T-cell (primary cell): ENCODE results near the gene PPP1R3D. TPM values are rescaled to one million over a fixed set of nuclear protein-coding genes. Genes with fewer than 3 reads are reported as not detected.

Source experiments
- ATAC-seq, 4 experiments: fragments of 200-7000 bp in 3 of 4; fragments of 150-1000 bp in 1 of 4; cut with Tn5 transposase; replicated peaks in 1 of 4; 1 replicate in 3 of 4; 2 replicates in 1 of 4; pipeline ENCODE4 v1.10.0; 2021; ENCODE audit warnings: moderate library complexity in 3 of 4, mild to moderate bottlenecking in 2 of 4, moderate number of reproducible peaks in 1 of 4
- CTCF ChIA-PET, 2 donors: fragments of 300-600 bp; sonication (Branson Sonifier 250); formaldehyde crosslinking; loops; one replicate each; lab custom pipeline; 2022; ENCODE audit warnings: antibody characterized with exemption in 2 of 2; lab: Charles Lee
- POLR2A ChIA-PET, 2 donors: fragments of 300-600 bp; sonication (Branson Sonifier 250); formaldehyde crosslinking; loops; one replicate each; lab custom pipeline; 2022; ENCODE audit warnings: antibody characterized with exemption in 2 of 2; lab: Charles Lee
- DNase-seq, 35 experiments: peaks; one replicate each; pipeline versions ENCODE4 v3.0.0 to v3.0.0-alpha.2; 2013 to 2023
- H3K27ac ChIP-seq: one replicate; pipeline ENCODE4 v1.5.1; 2013; ENCODE audit warnings: low read length
- H3K27me3 ChIP-seq, 2 experiments: replicated peaks in 1 of 2; 1 replicate in 1 of 2; 2 replicates in 1 of 2; pipeline versions ENCODE4 v1.6.1 to v1.7.0; 2013; ENCODE audit warnings: low read length in 1 of 2, mixed read lengths in 1 of 2; ENCODE audit not compliant: control insufficient read depth in 2 of 2, insufficient read depth in 2 of 2; ENCODE audit errors: extremely low read depth in 1 of 2
- H3K36me3 ChIP-seq, 2 donors: 1 replicate in 1 of 2; 2 replicates in 1 of 2; pipeline versions ENCODE4 v1.6.1 to v1.7.0; 2013; ENCODE audit warnings: low read length in 1 of 2; ENCODE audit not compliant: control insufficient read depth in 2 of 2, insufficient read depth in 1 of 2; ENCODE audit errors: extremely low read depth in 1 of 2
- H3K4me1 ChIP-seq, 2 experiments: 1 replicate in 1 of 2; 2 replicates in 1 of 2; pipeline versions ENCODE4 v1.6.1 to v1.7.0; 2013; ENCODE audit warnings: low read length in 2 of 2, mixed read lengths in 1 of 2; ENCODE audit not compliant: insufficient read depth in 2 of 2, control insufficient read depth in 1 of 2; ENCODE audit errors: extremely low read depth in 1 of 2
- H3K4me3 ChIP-seq, 2 donors: 1 replicate in 1 of 2; 2 replicates in 1 of 2; pipeline versions ENCODE4 v1.5.1 to v1.7.0; 2013; ENCODE audit warnings: mild to moderate bottlenecking in 2 of 2, low read length in 1 of 2, moderate library complexity in 1 of 2; ENCODE audit not compliant: control insufficient read depth in 1 of 2; ENCODE audit errors: extremely low read depth in 1 of 2
- H3K9me3 ChIP-seq: 2 replicates; pipeline ENCODE4 v1.7.0; 2013
- H3K27ac Mint-ChIP-seq, 2 donors: one replicate each; pipeline ENCODE4 v1.8.0; 2020 to 2021; ENCODE audit warnings: mild to moderate bottlenecking in 2 of 2, mixed read lengths in 2 of 2
- H3K27me3 Mint-ChIP-seq, 2 donors: one replicate each; pipeline ENCODE4 v1.8.0; 2021 to 2022; ENCODE audit warnings: mixed read lengths in 2 of 2
- H3K36me3 Mint-ChIP-seq: one replicate; pipeline ENCODE4 v1.8.0; 2021; ENCODE audit warnings: mixed read lengths
- H3K4me1 Mint-ChIP-seq, 3 donors: one replicate each; pipeline ENCODE4 v1.8.0; 2020 to 2022; ENCODE audit warnings: mixed read lengths in 3 of 3, mild to moderate bottlenecking in 1 of 3
- H3K4me3 Mint-ChIP-seq, 3 donors: one replicate each; pipeline ENCODE4 v1.8.0; 2020 to 2022; ENCODE audit warnings: mild to moderate bottlenecking in 3 of 3, mixed read lengths in 3 of 3, moderate library complexity in 3 of 3
- H3K9me3 Mint-ChIP-seq, 3 donors: one replicate each; pipeline ENCODE4 v1.8.0; 2020 to 2022; ENCODE audit warnings: mixed read lengths in 3 of 3
- WGBS: methylation state at CpG from one replicate; pipeline ENCODE4 v1.1.5; 2013; ENCODE audit warnings: missing lambda C conversion rate; ENCODE audit not compliant: insufficient coverage; 5-methylcytosine and 5-hydroxymethylcytosine counted together
- total RNA-seq, 35 experiments: library from RNA in 6 of 35; stranded (reverse) in 6 of 35; fragments of 120-200 nt in 1 of 35; gene quantifications; one replicate each; pipeline versions ENCODE4 v1.2.1 to v1.2.4 and lab custom pipeline; 2013 to 2026

Gene PPP1R3D
- total RNA-seq, 5 donors from 2014 or later (not counting 1 experiment from before 2014, with no cell fraction given) = 3.6 to 10.9 (median 9.7) TPM

- POLR2A ChIA-PET = no interaction called here
- Histone ChIP-seq H3K4me3 (no peak overlapping the region), H3K36me3 (no peaks in the 10 kb centered on the region), H3K4me1 (no peaks in the 10 kb centered on the region), H3K27ac (no peak overlapping the region), H3K9me3 (no peaks in the 10 kb centered on the region), H3K27me3 (no peaks in the 10 kb centered on the region)
- no peak for ATAC-seq
- Mint-ChIP-seq H3K9me3 (no peaks in the 10 kb centered on the region), H3K4me3 (no peak overlapping the region), H3K27ac (no peak overlapping the region), H3K4me1 (no peaks in the 10 kb centered on the region), H3K36me3 (no peaks in the 10 kb centered on the region), H3K27me3 (peaks cover 3 to 13% of the 10 kb centered on the region in 2 donors)
- DNase-seq = no peak
- CTCF ChIA-PET = interaction anchor here in 1 of 2 donors (0.9 kb wide), 1 partner anchor 13 kb away, joined by 3 read pairs; no protein-coding TSS in a partner anchor
Measured at GRCh38 chr20:59920944-59921343, 19.2 kb downstream of the PPP1R3D start.

- Mint-ChIP-seq H3K36me3 (peaks cover 6% of the 10 kb centered on the region), H3K4me1 (no peaks in the 10 kb centered on the region), H3K27ac (no peak overlapping the region), H3K9me3 (no peaks in the 10 kb centered on the region), H3K4me3 (no peak overlapping the region), H3K27me3 (no peaks in the 10 kb centered on the region)
- ChIA-PET CTCF (no interaction called here), POLR2A (no interaction called here)
- Histone ChIP-seq H3K4me1 (no peaks in the 10 kb centered on the region), H3K36me3 (no peaks in the 10 kb centered on the region), H3K4me3 (no peak overlapping the region), H3K9me3 (no peaks in the 10 kb centered on the region), H3K27ac (no peak overlapping the region), H3K27me3 (peaks cover 0 to 2% of the 10 kb centered on the region in 2 experiments)
- WGBS = 50% methylated on average over 1 of the region's 4 CpGs
- ATAC-seq = no peak
- DNase-seq = no peak
Measured at GRCh38 chr20:59912609-59913008, 27.5 kb downstream of the PPP1R3D start.

GRCh38 chr20:59911041-59911440 is 29.1 kb downstream of the PPP1R3D start:
- ATAC-seq = no peak
- POLR2A ChIA-PET = no interaction called here
- CTCF ChIA-PET = interaction anchor here in 1 of 2 donors (1.3 kb wide), 1 partner anchor 24 kb away, joined by 3 read pairs; no protein-coding TSS in a partner anchor
- peaks cover 0 to 2% of the 10 kb centered on the region in 2 experiments for H3K27me3 ChIP-seq
- no peak overlapping the region for H3K4me3 ChIP-seq
- no peaks in the 10 kb centered on the region for H3K27me3 Mint-ChIP-seq
- DNase-seq = no peak
- H3K4me3 Mint-ChIP-seq = no peak overlapping the region
- no CpG with 5 or more reads among the region's 2 CpGs for WGBS
- peaks cover 6% of the 10 kb centered on the region for H3K36me3 Mint-ChIP-seq
- no peaks in the 10 kb centered on the region for H3K9me3 ChIP-seq
- no peak overlapping the region for H3K27ac ChIP-seq
- H3K9me3 Mint-ChIP-seq = no peaks in the 10 kb centered on the region
- H3K27ac Mint-ChIP-seq = no peak overlapping the region
- H3K4me1 Mint-ChIP-seq = no peaks in the 10 kb centered on the region
- no peaks in the 10 kb centered on the region for H3K4me1 ChIP-seq
- no peaks in the 10 kb centered on the region for H3K36me3 ChIP-seq

DNA sequence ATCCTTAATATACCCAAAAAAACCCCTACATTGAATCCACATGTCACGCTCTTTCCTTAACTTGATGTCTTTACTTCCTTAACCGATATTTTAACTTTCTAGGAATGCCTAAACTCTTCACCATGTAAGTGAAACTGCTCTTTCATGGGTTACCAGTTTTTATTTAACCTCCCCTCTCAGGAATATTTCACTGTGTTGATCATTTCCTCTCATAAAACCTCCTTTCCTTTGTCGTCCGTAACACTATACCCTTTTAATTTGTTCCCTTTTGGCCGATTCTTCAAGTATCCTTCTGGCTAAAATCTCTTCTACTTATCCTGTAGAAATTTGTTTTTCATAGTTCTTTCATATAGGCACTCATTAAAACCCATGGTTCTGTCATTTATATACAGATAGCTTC is 31.2 kb downstream of the PPP1R3D start:
- no peaks in the 10 kb centered on the region for H3K4me1 ChIP-seq
- H3K27me3 ChIP-seq = no peaks in the 10 kb centered on the region
- H3K4me3 ChIP-seq = no peak overlapping the region
- 89% methylated on average over 5 of the region's 5 CpGs for WGBS
- Mint-ChIP-seq H3K9me3 (no peaks in the 10 kb centered on the region), H3K4me3 (no peak overlapping the region), H3K4me1 (no peaks in the 10 kb centered on the region), H3K27me3 (no peaks in the 10 kb centered on the region), H3K36me3 (peaks cover 6% of the 10 kb centered on the region), H3K27ac (no peak overlapping the region)
- H3K36me3 ChIP-seq = no peaks in the 10 kb centered on the region
- DNase-seq (no peak), ATAC-seq (no peak)
- H3K27ac ChIP-seq = no peak overlapping the region
- POLR2A ChIA-PET = no interaction called here
- CTCF ChIA-PET = no interaction called here
- no peaks in the 10 kb centered on the region for H3K9me3 ChIP-seq

GRCh38 chr20:59903621-59904020 is 36.5 kb downstream of the PPP1R3D start:
- no peaks in the 10 kb centered on the region for H3K9me3 Mint-ChIP-seq
- ATAC-seq (no peak), DNase-seq (no peak)
- H3K4me3 Mint-ChIP-seq = no peak overlapping the region
- no CpG with 5 or more reads among the region's 1 CpG for WGBS
- peaks cover 5% of the 10 kb centered on the region for H3K36me3 Mint-ChIP-seq
- no peaks in the 10 kb centered on the region for H3K9me3 ChIP-seq
- H3K36me3 ChIP-seq = no peaks in the 10 kb centered on the region
- no peaks in the 10 kb centered on the region for H3K4me1 Mint-ChIP-seq
- ChIA-PET POLR2A (no interaction called here), CTCF (no interaction called here)
- no peak overlapping the region for H3K27ac Mint-ChIP-seq
- H3K27ac ChIP-seq = no peak overlapping the region
- H3K4me3 ChIP-seq = no peak overlapping the region
- H3K27me3 ChIP-seq = no peaks in the 10 kb centered on the region
- no peaks in the 10 kb centered on the region for H3K4me1 ChIP-seq
- peaks cover 0 to 6% of the 10 kb centered on the region in 2 donors for H3K27me3 Mint-ChIP-seq

DNA sequence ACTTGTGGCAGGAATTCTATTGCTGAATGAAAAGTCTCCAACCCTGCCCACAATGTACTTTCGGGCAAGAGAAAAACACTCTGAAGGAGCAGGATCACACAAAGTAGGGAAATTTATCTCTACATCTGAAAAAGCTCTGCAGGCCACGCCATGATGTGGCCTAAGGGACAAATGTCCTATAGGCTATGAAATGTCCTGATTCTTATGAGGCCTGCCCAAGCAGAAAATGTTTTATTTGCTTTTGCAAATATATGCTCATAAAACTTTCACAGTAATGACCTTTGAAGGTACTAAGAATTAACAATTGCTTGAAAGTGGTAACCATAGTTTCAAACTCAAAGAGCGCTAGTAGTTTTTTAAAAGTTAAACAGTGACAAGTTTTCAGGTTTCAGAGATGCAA is 37.6 kb downstream of the PPP1R3D start:
- Mint-ChIP-seq H3K27me3 (peaks cover 0 to 8% of the 10 kb centered on the region in 2 donors), H3K4me3 (no peak overlapping the region), H3K36me3 (peaks cover 5% of the 10 kb centered on the region), H3K9me3 (no peaks in the 10 kb centered on the region), H3K27ac (no peak overlapping the region), H3K4me1 (no peaks in the 10 kb centered on the region)
- WGBS = 86% methylated on average over 1 of the region's 3 CpGs
- Histone ChIP-seq H3K27ac (no peak overlapping the region), H3K4me3 (no peak overlapping the region), H3K36me3 (no peaks in the 10 kb centered on the region), H3K27me3 (no peaks in the 10 kb centered on the region), H3K4me1 (no peaks in the 10 kb centered on the region), H3K9me3 (no peaks in the 10 kb centered on the region)
- DNase-seq (no peak), ATAC-seq (no peak)
- ChIA-PET POLR2A (no interaction called here), CTCF (no interaction called here)

- WGBS = no CpG with 5 or more reads among the region's 1 CpG
- peaks cover 3% of the 10 kb centered on the region for H3K36me3 Mint-ChIP-seq
- no peak overlapping the region for H3K27ac ChIP-seq
- no peaks in the 10 kb centered on the region for H3K4me1 Mint-ChIP-seq
- ATAC-seq = no peak
- ChIA-PET POLR2A (no interaction called here), CTCF (interaction anchor here in 1 of 2 donors (0.7 kb wide), 1 partner anchor 27 kb away, joined by 4 read pairs; no protein-coding TSS in a partner anchor)
- H3K27me3 Mint-ChIP-seq = peaks cover 3 to 7% of the 10 kb centered on the region in 2 donors
- DNase-seq = no peak
- no peaks in the 10 kb centered on the region for H3K9me3 ChIP-seq
- no peak overlapping the region for H3K4me3 Mint-ChIP-seq
- no peaks in the 10 kb centered on the region for H3K36me3 ChIP-seq
- no peak overlapping the region for H3K27ac Mint-ChIP-seq
- H3K9me3 Mint-ChIP-seq = no peaks in the 10 kb centered on the region
- H3K4me3 ChIP-seq = no peak overlapping the region
- H3K4me1 ChIP-seq = no peaks in the 10 kb centered on the region
- H3K27me3 ChIP-seq = peaks cover 0 to 3% of the 10 kb centered on the region in 2 experiments
Measured at GRCh38 chr20:59895908-59896307, 44.2 kb downstream of the PPP1R3D start.
